Body of pancreas (tissue), 4 donors: ENCODE measurements around the gene PDE7B. TPM values are rescaled to one million over a fixed set of nuclear protein-coding genes. Genes with fewer than 3 reads are reported as not detected.

ENCODE experiments used
- ATAC-seq: fragments of 150-250 bp; one replicate; pipeline ENCODE4 v1.9.1; 2016
- DNase-seq, 4 donors: peaks; one replicate each; pipeline ENCODE4 v3.0.0-alpha.2; 2019
- H3K27ac ChIP-seq, 4 donors: fragments of 200-600 bp; sonication (generic); 1 replicate in 3 of 4; 2 replicates in 1 of 4; pipeline versions ENCODE4 v1.5.1 to v1.6.1; 2016 to 2019; ENCODE audit warnings: mild to moderate bottlenecking in 1 of 4, mixed read lengths in 1 of 4, moderate library complexity in 1 of 4
- H3K27me3 ChIP-seq, 2 donors: fragments of 200-600 bp; sonication (generic); one replicate each; pipeline ENCODE4 v1.6.0; 2016; ENCODE audit warnings: mild to moderate bottlenecking in 1 of 2
- H3K36me3 ChIP-seq, 2 donors: fragments of 200-600 bp; sonication (generic); replicated peaks in 1 of 2; 2 replicates each; pipeline ENCODE4 v1.5.1; 2016; ENCODE audit warnings: low read depth in 2 of 2; ENCODE audit not compliant: insufficient read depth in 1 of 2
- H3K4me1 ChIP-seq: fragments of 200-600 bp; sonication (generic); one replicate; pipeline ENCODE4 v1.6.0; 2016
- H3K4me3 ChIP-seq, 2 donors: fragments of 200-600 bp; sonication (generic); 1 replicate in 1 of 2; 2 replicates in 1 of 2; pipeline ENCODE4 v1.5.1; 2016 to 2019
- H3K9me3 ChIP-seq, 3 donors: fragments of 200-600 bp; sonication (generic); 1 replicate in 2 of 3; 2 replicates in 1 of 3; pipeline ENCODE4 v1.5.1; 2016
- POLR2A ChIP-seq, 3 donors: fragments of 450-650 bp; IDR thresholded peaks; one replicate each; pipeline ENCODE4 v1.6.1; 2016; ENCODE audit warnings: antibody characterized with exemption in 3 of 3, mild to moderate bottlenecking in 2 of 3
- WGBS, 2 donors: methylation state at CpG; one replicate each; pipeline ENCODE4 v1.1.5; 2017; 5-methylcytosine and 5-hydroxymethylcytosine counted together
- intact Hi-C: fragments of 100-400 bp; cut with DNase I; formaldehyde crosslinking; loops from one replicate; pipeline ENCODE4 v1.15.1; 2023
- total RNA-seq, 2 donors: library from RNA; depleted of rRNA; stranded (reverse); fragments of >200 nt; gene quantifications; one replicate each; pipeline ENCODE4 v1.1.0, GENCODE V29; 2016
- TF ChIP-seq, protein P1 (sequence below), 7 experiments: fragments of 450-650 bp in 4 of 7; fragments of 200-600 bp in 3 of 7; sonication (generic) in 3 of 7; IDR thresholded peaks; one replicate each; pipeline ENCODE4 v1.5.1; 2016 to 2019; ENCODE audit warnings: antibody characterized with exemption in 7 of 7

The PDE7B gene
- total RNA-seq, 2 donors from 2014 or later = 1.0 to 2.3 TPM

DNA sequence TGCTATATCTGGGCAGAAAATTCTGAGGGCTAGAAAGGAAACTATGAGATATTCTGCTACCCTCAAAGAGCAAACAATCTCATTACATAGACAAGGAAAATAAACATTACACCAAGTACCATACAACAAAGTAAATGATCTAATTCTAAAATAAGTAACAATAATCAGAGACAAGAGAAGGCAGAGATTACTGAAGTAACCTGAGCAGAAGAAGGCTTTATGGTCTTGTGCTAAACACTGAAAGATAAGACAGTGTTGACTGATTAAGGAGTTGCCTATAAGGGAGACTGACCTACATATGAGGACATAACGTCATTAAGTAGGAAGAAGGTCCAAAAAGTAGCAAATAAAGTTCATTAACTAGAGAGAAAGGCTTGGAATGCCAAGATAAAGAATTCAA lies 264.4 kb downstream of the PDE7B start:
- H3K4me3 ChIP-seq = no peak overlapping the region
- no peaks in the 10 kb centered on the region for H3K4me1 ChIP-seq
- H3K27me3 ChIP-seq = no peaks in the 10 kb centered on the region
- ATAC-seq (no peak), DNase-seq (no peak)
- H3K36me3 ChIP-seq = no peaks in the 10 kb centered on the region
- WGBS, 2 donors = 46 to 67% methylated on average over 1 of the region's 1 CpG
- H3K9me3 ChIP-seq = no peaks in the 10 kb centered on the region
- intact Hi-C loops = no loop called here
- TF ChIP-seq, protein P1, sequence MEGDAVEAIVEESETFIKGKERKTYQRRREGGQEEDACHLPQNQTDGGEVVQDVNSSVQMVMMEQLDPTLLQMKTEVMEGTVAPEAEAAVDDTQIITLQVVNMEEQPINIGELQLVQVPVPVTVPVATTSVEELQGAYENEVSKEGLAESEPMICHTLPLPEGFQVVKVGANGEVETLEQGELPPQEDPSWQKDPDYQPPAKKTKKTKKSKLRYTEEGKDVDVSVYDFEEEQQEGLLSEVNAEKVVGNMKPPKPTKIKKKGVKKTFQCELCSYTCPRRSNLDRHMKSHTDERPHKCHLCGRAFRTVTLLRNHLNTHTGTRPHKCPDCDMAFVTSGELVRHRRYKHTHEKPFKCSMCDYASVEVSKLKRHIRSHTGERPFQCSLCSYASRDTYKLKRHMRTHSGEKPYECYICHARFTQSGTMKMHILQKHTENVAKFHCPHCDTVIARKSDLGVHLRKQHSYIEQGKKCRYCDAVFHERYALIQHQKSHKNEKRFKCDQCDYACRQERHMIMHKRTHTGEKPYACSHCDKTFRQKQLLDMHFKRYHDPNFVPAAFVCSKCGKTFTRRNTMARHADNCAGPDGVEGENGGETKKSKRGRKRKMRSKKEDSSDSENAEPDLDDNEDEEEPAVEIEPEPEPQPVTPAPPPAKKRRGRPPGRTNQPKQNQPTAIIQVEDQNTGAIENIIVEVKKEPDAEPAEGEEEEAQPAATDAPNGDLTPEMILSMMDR (IDR thresholded peaks at IDR 0.05) = no peak
- TF ChIP-seq POLR2A (IDR thresholded peaks at IDR 0.05) = no peak
- no peak overlapping the region for H3K27ac ChIP-seq

DNA sequence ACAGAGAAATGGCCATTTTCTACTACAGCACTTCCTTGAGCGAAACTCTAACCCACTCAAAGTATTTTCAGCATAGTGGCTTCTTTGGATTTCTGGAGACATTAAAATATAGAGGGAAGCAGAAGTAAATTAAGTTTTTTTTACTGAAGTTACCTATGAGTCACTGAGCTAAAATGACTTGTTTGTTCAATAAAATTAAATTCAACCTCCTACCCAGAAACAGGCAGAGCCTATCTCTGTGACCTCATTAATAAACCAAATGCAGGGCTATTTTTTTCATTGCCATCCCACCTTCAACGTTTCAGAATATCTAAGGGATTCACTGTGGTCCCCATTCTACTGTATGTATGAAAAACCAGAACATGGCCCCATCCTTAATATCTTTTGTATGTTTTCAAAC lies 265.6 kb downstream of the PDE7B start:
- no peaks in the 10 kb centered on the region for H3K9me3 ChIP-seq
- no peak overlapping the region for H3K4me3 ChIP-seq
- H3K4me1 ChIP-seq = no peaks in the 10 kb centered on the region
- H3K27me3 ChIP-seq = no peaks in the 10 kb centered on the region
- WGBS, 2 donors = 60 to 68% methylated on average over 2 of the region's 2 CpGs
- TF ChIP-seq, protein P1 (IDR thresholded peaks at IDR 0.05) = no peak
- no peak for TF ChIP-seq POLR2A (IDR thresholded peaks at IDR 0.05)
- no peak for ATAC-seq
- H3K27ac ChIP-seq = no peak overlapping the region
- intact Hi-C loops = no loop called here
- DNase-seq = no peak
- no peaks in the 10 kb centered on the region for H3K36me3 ChIP-seq

DNA sequence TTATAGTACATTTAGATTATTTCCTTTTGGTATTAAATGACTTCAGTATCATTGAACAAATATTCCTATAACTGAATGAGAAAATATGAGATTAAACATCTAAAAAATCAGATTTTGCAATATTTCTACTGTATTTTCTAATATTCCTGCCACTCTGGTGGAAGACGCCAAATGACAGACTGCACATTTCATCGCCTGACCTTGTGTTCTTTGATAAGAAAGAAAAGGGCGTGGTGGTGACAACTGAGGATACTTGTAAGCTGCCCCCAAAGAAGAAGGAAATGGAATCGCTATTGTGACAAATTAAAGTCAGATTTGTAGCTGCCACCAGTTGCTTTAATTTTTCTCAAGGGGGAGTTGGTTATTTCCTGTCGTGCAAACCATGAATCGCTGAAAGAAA lies 267.3 kb downstream of the PDE7B start:
- 83 to 86% methylated on average over 6 of the region's 6 CpGs for WGBS, 2 donors
- H3K27ac ChIP-seq = no peak overlapping the region
- intact Hi-C loops = no loop called here
- TF ChIP-seq, protein P1 (IDR thresholded peaks at IDR 0.05) = no peak
- no peak for TF ChIP-seq POLR2A (IDR thresholded peaks at IDR 0.05)
- DNase-seq (no peak), ATAC-seq (no peak)
- H3K4me1 ChIP-seq = no peaks in the 10 kb centered on the region
- H3K27me3 ChIP-seq = no peaks in the 10 kb centered on the region
- no peaks in the 10 kb centered on the region for H3K9me3 ChIP-seq
- no peak overlapping the region for H3K4me3 ChIP-seq
- no peaks in the 10 kb centered on the region for H3K36me3 ChIP-seq

DNA sequence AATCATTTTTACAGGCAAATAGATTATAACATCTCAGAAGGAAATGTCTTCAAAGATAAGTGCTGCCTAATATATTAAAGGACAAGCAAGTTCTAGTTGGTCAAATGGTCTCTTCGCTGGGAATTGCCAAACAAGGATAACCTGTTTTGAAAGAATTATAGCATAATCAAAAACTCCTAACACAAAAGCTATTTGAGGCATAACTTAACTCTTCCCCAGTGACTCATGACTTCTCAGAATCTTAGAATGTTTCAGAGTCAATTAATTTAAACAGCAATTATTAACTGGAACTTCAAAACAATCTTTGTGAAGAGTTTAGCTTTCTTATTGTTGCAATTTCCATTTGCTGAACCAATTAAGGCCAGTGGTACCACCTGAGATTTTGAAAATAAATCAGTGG lies 272.0 kb downstream of the PDE7B start:
- intact Hi-C loops = no loop called here
- no peak overlapping the region for H3K27ac ChIP-seq
- no peak overlapping the region for H3K4me3 ChIP-seq
- no peaks in the 10 kb centered on the region for H3K27me3 ChIP-seq
- TF ChIP-seq, protein P1 (IDR thresholded peaks at IDR 0.05) = no peak
- TF ChIP-seq POLR2A (IDR thresholded peaks at IDR 0.05) = no peak
- WGBS, 2 donors = 51 to 69% methylated on average over 1 of the region's 1 CpG
- H3K4me1 ChIP-seq = no peaks in the 10 kb centered on the region
- no peaks in the 10 kb centered on the region for H3K36me3 ChIP-seq
- no peaks in the 10 kb centered on the region for H3K9me3 ChIP-seq
- DNase-seq (no peak), ATAC-seq (no peak)

DNA sequence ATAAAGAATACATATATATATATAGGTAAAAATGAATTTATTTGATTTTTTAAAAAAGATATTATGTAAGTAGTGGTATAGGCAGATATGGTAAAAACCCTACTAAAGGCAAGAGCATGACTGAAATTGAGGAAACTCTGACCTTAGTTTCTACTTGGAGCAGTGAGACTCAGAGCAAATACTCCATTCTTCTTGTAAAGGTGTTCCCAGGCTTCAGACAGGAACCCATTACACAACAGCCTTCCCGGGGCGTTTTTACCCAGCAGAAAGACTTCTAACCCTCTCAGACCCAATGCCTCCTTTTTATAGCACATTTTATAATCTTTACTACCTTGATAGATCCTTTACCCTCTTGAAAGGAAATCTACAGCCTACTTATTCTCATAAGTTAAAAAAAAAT lies 274.1 kb downstream of the PDE7B start:
- Histone ChIP-seq H3K27ac (no peak overlapping the region), H3K4me3 (no peak overlapping the region), H3K4me1 (no peaks in the 10 kb centered on the region), H3K27me3 (no peaks in the 10 kb centered on the region), H3K36me3 (no peaks in the 10 kb centered on the region), H3K9me3 (no peaks in the 10 kb centered on the region)
- TF ChIP-seq, protein P1 (IDR thresholded peaks at IDR 0.05) = no peak
- TF ChIP-seq POLR2A (IDR thresholded peaks at IDR 0.05) = no peak
- no peak for DNase-seq
- 79 to 81% methylated on average over 2 of the region's 2 CpGs for WGBS, 2 donors
- no peak for ATAC-seq
- intact Hi-C loops = no loop called here
